Smooth muscle cell (in vitro differentiated cells): ENCODE measurements around the gene ERF. TPM values are rescaled to one million over a fixed set of nuclear protein-coding genes. Genes with fewer than 3 reads are reported as not detected.

Source experiments
- DNase-seq: peaks from one replicate; lab custom pipeline; 2025; ENCODE audit not compliant: unreplicated experiment; lab: John Stamatoyannopoulos, UW
- H2AFZ ChIP-seq: fragments of 200-600 bp; sonication (generic); 2 replicates; pipeline ENCODE4 v1.6.0; 2016; ENCODE audit warnings: antibody characterized with exemption, low read depth, mild to moderate bottlenecking
- H3F3A ChIP-seq: fragments of 200-600 bp; sonication (generic); 2 replicates; pipeline ENCODE4 v1.6.0; 2017; ENCODE audit warnings: antibody characterized with exemption, low read depth
- H3K27ac ChIP-seq: fragments of 200-600 bp; sonication (generic); 2 replicates; pipeline ENCODE4 v1.5.1; 2016; ENCODE audit warnings: low read depth, mild to moderate bottlenecking
- H3K27me3 ChIP-seq: fragments of 200-600 bp; sonication (generic); 2 replicates; pipeline ENCODE4 v1.6.1; 2016; ENCODE audit warnings: low read depth, mild to moderate bottlenecking
- H3K36me3 ChIP-seq: fragments of 200-600 bp; sonication (generic); 2 replicates; pipeline ENCODE4 v1.5.1; 2016; ENCODE audit warnings: low read depth
- H3K4me1 ChIP-seq: fragments of 200-600 bp; sonication (generic); 2 replicates; pipeline ENCODE4 v1.5.1; 2016; ENCODE audit warnings: low read depth
- H3K4me2 ChIP-seq: fragments of 200-600 bp; sonication (generic); 2 replicates; pipeline ENCODE4 v1.6.0; 2016; ENCODE audit warnings: mild to moderate bottlenecking
- H3K4me3 ChIP-seq: fragments of 200-600 bp; sonication (generic); 2 replicates; pipeline ENCODE4 v1.5.1; 2016; ENCODE audit warnings: mild to moderate bottlenecking
- H3K79me2 ChIP-seq: fragments of 200-600 bp; sonication (generic); 2 replicates; pipeline ENCODE4 v1.6.0; 2016; ENCODE audit warnings: low read depth, mild to moderate bottlenecking
- H3K9ac ChIP-seq: fragments of 200-600 bp; sonication (generic); 2 replicates; pipeline ENCODE4 v1.6.0; 2016; ENCODE audit warnings: low read depth
- H3K9me3 ChIP-seq: fragments of 200-600 bp; sonication (generic); replicated peaks from 2 replicates; pipeline ENCODE4 v1.5.1; 2016; ENCODE audit warnings: low read depth
- H4K20me1 ChIP-seq: fragments of 200-600 bp; sonication (generic); 2 replicates; pipeline ENCODE4 v1.6.0; 2016; ENCODE audit warnings: low read depth
- CTCF ChIP-seq: fragments of 200-600 bp; sonication (generic); IDR thresholded peaks from 2 replicates; pipeline ENCODE4 v1.5.1; 2017; ENCODE audit warnings: borderline replicate concordance, mild to moderate bottlenecking, antibody characterized with exemption; ENCODE audit not compliant: insufficient read depth, poor library complexity, severe bottlenecking
- WGBS: methylation state at CpG from one replicate; pipeline ENCODE4 v1.1.7; 2016; ENCODE audit warnings: low lambda C conversion rate; 5-methylcytosine and 5-hydroxymethylcytosine counted together
- polyA plus RNA-seq: library from polyadenylated mRNA; unstranded; fragments of >200 nt; fragmentation: Nextera tagmentation; extraction: Ambion mirVana; gene quantifications from 2 replicates; pipeline ENCODE4 v1.2.1, GENCODE V29; 2016
- total RNA-seq: library from RNA; depleted of rRNA; stranded (reverse); fragments of >200 nt; gene quantifications from 2 replicates; pipeline ENCODE4 v1.2.3, GENCODE V29; 2014

Gene ERF
- total and polyA plus RNA-seq, 2 experiments from 2014 or later: 14.9 to 20.5 TPM

GRCh38 chr19:42248270-42249148 is 6.4 kb downstream of the ERF start:
- Histone ChIP-seq H3K27ac (peak overlapping the region; percentile 68), H3K79me2 (peaks cover 47% of the 10 kb centered on the region), H3K27me3 (no peaks in the 10 kb centered on the region), H3K4me1 (peaks cover 20% of the 10 kb centered on the region), H3K9ac (no peak overlapping the region), H3K4me2 (no peak overlapping the region), H2AFZ (no peak overlapping the region), H4K20me1 (peaks cover 77% of the 10 kb centered on the region), H3K36me3 (no peaks in the 10 kb centered on the region), H3K4me3 (no peak overlapping the region), H3F3A (peaks cover 32% of the 10 kb centered on the region), H3K9me3 (no peaks in the 10 kb centered on the region)
- DNase-seq: no peak
- whole genome bisulfite sequencing: 97% methylated on average over 40 of the region's 41 CpGs
- TF ChIP-seq CTCF: no peak

GRCh38 chr19:42247640-42248199 is 7.2 kb downstream of the ERF start:
- H3K36me3 ChIP-seq: no peaks in the 10 kb centered on the region
- DNase-seq: no peak
- H2AFZ ChIP-seq: no peak overlapping the region
- TF ChIP-seq CTCF: no peak
- H3K79me2 ChIP-seq: peaks cover 39% of the 10 kb centered on the region
- H3K4me1 ChIP-seq: peaks cover 18% of the 10 kb centered on the region
- WGBS: 96% methylated on average over 3 of the region's 6 CpGs
- no peaks in the 10 kb centered on the region for H3K27me3 ChIP-seq
- H4K20me1 ChIP-seq: peaks cover 70% of the 10 kb centered on the region
- peak overlapping the region; percentile 68 for H3K27ac ChIP-seq
- no peaks in the 10 kb centered on the region for H3K9me3 ChIP-seq
- no peak overlapping the region for H3K4me3 ChIP-seq
- no peak overlapping the region for H3K4me2 ChIP-seq
- no peak overlapping the region for H3K9ac ChIP-seq
- peaks cover 32% of the 10 kb centered on the region for H3F3A ChIP-seq

- Histone ChIP-seq H3K4me3 (no peak overlapping the region), H3K9ac (peak overlapping the region; percentile 17), H3K9me3 (no peaks in the 10 kb centered on the region), H3F3A (peaks cover 32% of the 10 kb centered on the region), H3K79me2 (peaks cover 34% of the 10 kb centered on the region), H3K4me1 (peaks cover 11% of the 10 kb centered on the region), H3K27ac (peak overlapping the region; percentile 68), H4K20me1 (peaks cover 63% of the 10 kb centered on the region), H3K4me2 (no peak overlapping the region), H3K27me3 (no peaks in the 10 kb centered on the region), H2AFZ (no peak overlapping the region), H3K36me3 (no peaks in the 10 kb centered on the region)
- TF ChIP-seq CTCF: no peak
- DNase-seq: no peak
- WGBS: 79% methylated on average over 7 of the region's 7 CpGs
Measured at GRCh38 chr19:42246922-42247639, 7.8 kb downstream of the ERF start.
